Measurements from ENCODE around the gene CPPED1. TPM values are rescaled to one million over a fixed set of nuclear protein-coding genes. Genes with fewer than 3 reads are reported as not detected.

Gene CPPED1
- total RNA-seq, 1 experiment from 2014 or later: 7.9 TPM

- no peak overlapping the region for H2AFZ ChIP-seq (ENCODE audit: low read length)
- Mint-ChIP-seq H3K27me3 (ENCODE audit: low read depth) (peaks cover 10% of the 10 kb centered on the region), H3K4me3 (no peak overlapping the region), H3K36me3 (ENCODE audit: insufficient read depth in 1 of 3, low read depth in 3 of 3) (no peaks in the 10 kb centered on the region), H3K27ac (no peak overlapping the region), H3K9me3 (peaks cover 0 to 3% of the 10 kb centered on the region in 2 experiments; a peak in 1 of 5 replicates), H3K4me1 (no peaks in the 10 kb centered on the region)
- H2AK5ac ChIP-seq (ENCODE audit: insufficient read length, low read length): no peak overlapping the region
- H2BK5ac ChIP-seq (ENCODE audit: insufficient read length, low read length): no peak overlapping the region
- H3K23ac ChIP-seq (ENCODE audit: insufficient read length, low read depth, low read length): no peak overlapping the region
- H3K27ac ChIP-seq (ENCODE audit: insufficient read length, low read depth, low read length): no peak overlapping the region
- H3K56ac ChIP-seq (ENCODE audit: insufficient read length, low read depth, low read length): no peak overlapping the region
- no peak overlapping the region for H4K8ac ChIP-seq (replicated peaks; ENCODE audit: insufficient read length, low read depth, low read length)
- H3K14ac ChIP-seq (ENCODE audit: insufficient read depth, low read length): no peak overlapping the region
- no peak overlapping the region for H4K5ac ChIP-seq (ENCODE audit: insufficient read length, low read depth, low read length)
- H2BK15ac ChIP-seq (ENCODE audit: low read depth, low read length): no peak overlapping the region
- no peaks in the 10 kb centered on the region for H3K4me1 ChIP-seq (ENCODE audit: insufficient read depth, low read length)
- H3K27me3 ChIP-seq (ENCODE audit: insufficient read depth, low read length): no peaks in the 10 kb centered on the region; the same call in 1 of the 2 replicates
- TF ChIP-seq CTCF (conservative IDR thresholded peaks at IDR 0.05): no peak
- no peaks in the 10 kb centered on the region for H4K20me1 ChIP-seq (ENCODE audit: control insufficient read depth, insufficient read depth, insufficient read length)
- no peak overlapping the region for H4K91ac ChIP-seq (ENCODE audit: insufficient read length, low read depth, low read length)
- H3K79me1 ChIP-seq (ENCODE audit: insufficient read depth, low read depth, low read length, poor library complexity, severe bottlenecking): no peaks in the 10 kb centered on the region
- no peak overlapping the region for H3T11ph ChIP-seq (ENCODE audit: low read length)
- H2BK12ac ChIP-seq (ENCODE audit: insufficient read length, low read depth, low read length): no peak overlapping the region
- H3K4ac ChIP-seq (ENCODE audit: low read depth, low read length): no peak overlapping the region
- H3K18ac ChIP-seq (ENCODE audit: insufficient read length, low read depth, low read length): no peak overlapping the region
- H3K9ac ChIP-seq (ENCODE audit: extremely low read depth, insufficient read length, low read length): no peak overlapping the region
- no peaks in the 10 kb centered on the region for H3K23me2 ChIP-seq (ENCODE audit: insufficient read length, low read depth, low read length, poor library complexity, severe bottlenecking)
- H2BK120ac ChIP-seq (ENCODE audit: low read depth, low read length, poor library complexity, severe bottlenecking): no peak overlapping the region
- H3K79me2 ChIP-seq (ENCODE audit: insufficient read depth, low read length): no peaks in the 10 kb centered on the region
- no peak overlapping the region for H3K4me2 ChIP-seq (ENCODE audit: insufficient read depth, insufficient read length, low read length)
- no peak for DNase-seq
- H2BK20ac ChIP-seq (ENCODE audit: low read depth, low read length, poor library complexity, severe bottlenecking): no peak overlapping the region
- no CpG with 5 or more reads among the region's 1 CpG for WGBS (ENCODE audit: extremely low coverage, insufficient read length, low lambda C conversion rate)
- H3K9me3 ChIP-seq (ENCODE audit: control insufficient read depth, low read depth, low read length): no peaks in the 10 kb centered on the region
Observed at GRCh38 chr16:12846592-12846991, 42.9 kb upstream of the CPPED1 start.
